WTC11 (cell line): Measurements from ENCODE around the gene CABP2. TPM values are rescaled to one million over a fixed set of nuclear protein-coding genes. Genes with fewer than 3 reads are reported as not detected.

Source experiments
- ATAC-seq: fragments of 200-7000 bp; cut with Tn5 transposase; 2 replicates; pipeline ENCODE4 v1.10.0; 2021; ENCODE audit warnings: mild to moderate bottlenecking, moderate library complexity
- CTCF ChIA-PET: fragments of 300-600 bp; sonication (Branson Sonifier 250); formaldehyde crosslinking; loops from one replicate; lab custom pipeline; 2021; ENCODE audit warnings: antibody characterized with exemption; lab: Charles Lee
- POLR2A ChIA-PET: fragments of 350-600 bp; sonication (Branson Sonifier 250); formaldehyde crosslinking; loops from one replicate; lab custom pipeline; 2021; ENCODE audit warnings: antibody characterized with exemption; lab: Charles Lee
- DNase-seq: peaks from one replicate; pipeline ENCODE4 v3.0.0; 2021; ENCODE audit warnings: low spot score
- H3K27ac Mint-ChIP-seq: 2 replicates; pipeline ENCODE4 v1.8.0; 2021; ENCODE audit warnings: mixed read lengths
- H3K27me3 Mint-ChIP-seq: 2 replicates; pipeline ENCODE4 v1.8.0; 2021; ENCODE audit warnings: low read depth, mild to moderate bottlenecking, moderate library complexity, mixed read lengths
- H3K36me3 Mint-ChIP-seq: 2 replicates; pipeline ENCODE4 v1.8.0; 2021; ENCODE audit warnings: mixed read lengths
- H3K4me1 Mint-ChIP-seq: 2 replicates; pipeline ENCODE4 v1.8.0; 2022; ENCODE audit warnings: mixed read lengths
- H3K4me3 Mint-ChIP-seq: 2 replicates; pipeline ENCODE4 v1.8.0; 2021; ENCODE audit warnings: mild to moderate bottlenecking, moderate library complexity, mixed read lengths
- H3K9me3 Mint-ChIP-seq: 2 replicates; pipeline ENCODE4 v1.8.0; 2021; ENCODE audit warnings: mixed read lengths
- ATF1 ChIP-seq: sonication (generic); formaldehyde crosslinking; IDR thresholded peaks from 2 replicates; pipeline ENCODE4 v1.8.1; 2023; ENCODE audit warnings: mild to moderate bottlenecking, moderate library complexity, missing genetic modification reagents
- CREB1 ChIP-seq: sonication (generic); formaldehyde crosslinking; IDR thresholded peaks from 2 replicates; pipeline ENCODE4 v1.8.0; 2023; ENCODE audit warnings: mild to moderate bottlenecking, missing genetic modification reagents
- EMX1 ChIP-seq: fragments of 250-450 bp; sonication (Bioruptor Pico); IDR thresholded peaks from 2 replicates; pipeline ENCODE4 v1.8.0; 2021; ENCODE audit warnings: mild to moderate bottlenecking
- GTF2I ChIP-seq: fragments of 250-450 bp; sonication (Bioruptor Pico); conservative IDR thresholded peaks from 2 replicates; pipeline ENCODE4 v1.4.0; 2021; ENCODE audit warnings: mild to moderate bottlenecking
- MXD4 ChIP-seq: fragments of 250-450 bp; sonication (Bioruptor Pico); IDR thresholded peaks from 2 replicates; pipeline ENCODE4 v1.8.0; 2021; ENCODE audit warnings: mild to moderate bottlenecking, moderate library complexity, borderline replicate concordance
- MYBL2 ChIP-seq: sonication (generic); formaldehyde crosslinking; IDR thresholded peaks from 2 replicates; pipeline ENCODE4 v1.8.1; 2023; ENCODE audit warnings: mild to moderate bottlenecking, moderate library complexity, missing genetic modification reagents
- NFYB ChIP-seq: sonication (generic); formaldehyde crosslinking; conservative IDR thresholded peaks from 2 replicates; pipeline ENCODE4 v1.8.0; 2022; ENCODE audit warnings: low read depth, missing genetic modification reagents
- OVOL2 ChIP-seq: fragments of 250-450 bp; sonication (Bioruptor Pico); IDR thresholded peaks from 2 replicates; pipeline ENCODE4 v1.9.0; 2021; ENCODE audit warnings: mild to moderate bottlenecking, borderline replicate concordance
- SMAD3 ChIP-seq: sonication (generic); formaldehyde crosslinking; IDR thresholded peaks from 2 replicates; pipeline ENCODE4 v1.8.0; 2022; ENCODE audit warnings: missing genetic modification reagents, mild to moderate bottlenecking, borderline replicate concordance
- TEAD1 ChIP-seq: sonication (generic); formaldehyde crosslinking; IDR thresholded peaks from 2 replicates; pipeline ENCODE4 v1.8.0; 2022; ENCODE audit warnings: mild to moderate bottlenecking, missing genetic modification reagents
- TP53 ChIP-seq: sonication (generic); formaldehyde crosslinking; IDR thresholded peaks from 2 replicates; pipeline ENCODE4 v1.8.1; 2023; ENCODE audit warnings: mild to moderate bottlenecking, missing genetic modification reagents
- ZNF219 ChIP-seq: sonication (generic); formaldehyde crosslinking; IDR thresholded peaks from 2 replicates; pipeline ENCODE4 v1.8.0; 2023; ENCODE audit warnings: missing genetic modification reagents, mild to moderate bottlenecking, borderline replicate concordance
- total RNA-seq: library from RNA; stranded (reverse); gene quantifications from 3 replicates; pipeline ENCODE4 v1.2.3, GENCODE V29; 2021
- TF ChIP-seq, protein P1 (sequence below): sonication (generic); formaldehyde crosslinking; IDR thresholded peaks from 2 replicates; pipeline ENCODE4 v1.8.1; 2023; ENCODE audit warnings: mild to moderate bottlenecking, missing genetic modification reagents, borderline replicate concordance
- TF ChIP-seq, protein P2 (sequence below): sonication (generic); formaldehyde crosslinking; IDR thresholded peaks from 2 replicates; pipeline ENCODE4 v1.8.1; 2023; ENCODE audit warnings: mild to moderate bottlenecking, missing genetic modification reagents, moderate library complexity
- TF ChIP-seq, protein P3 (sequence below): sonication (generic); formaldehyde crosslinking; IDR thresholded peaks from 2 replicates; pipeline ENCODE4 v1.8.0; 2022; ENCODE audit warnings: mild to moderate bottlenecking, missing genetic modification reagents
- TF ChIP-seq, protein P4 (sequence below): sonication (generic); formaldehyde crosslinking; IDR thresholded peaks from 2 replicates; pipeline ENCODE4 v1.8.0; 2022; ENCODE audit warnings: mild to moderate bottlenecking, missing genetic modification reagents
- TF ChIP-seq, protein P5 (sequence below): fragments of 250-450 bp; sonication (Bioruptor Pico); IDR thresholded peaks from 2 replicates; pipeline ENCODE4 v2.1.2; 2022; ENCODE audit warnings: mild to moderate bottlenecking, moderate library complexity
- TF ChIP-seq, protein P6 (sequence below): fragments of 250-450 bp; sonication (Bioruptor Pico); IDR thresholded peaks from 2 replicates; pipeline ENCODE4 v1.9.0; 2021; ENCODE audit warnings: mild to moderate bottlenecking
- TF ChIP-seq, protein P7 (sequence below): sonication (generic); formaldehyde crosslinking; IDR thresholded peaks from 2 replicates; pipeline ENCODE4 v1.8.0; 2022; ENCODE audit warnings: mild to moderate bottlenecking, missing genetic modification reagents

Gene CABP2
- total RNA-seq, 1 experiment from 2014 or later: not detected

DNA sequence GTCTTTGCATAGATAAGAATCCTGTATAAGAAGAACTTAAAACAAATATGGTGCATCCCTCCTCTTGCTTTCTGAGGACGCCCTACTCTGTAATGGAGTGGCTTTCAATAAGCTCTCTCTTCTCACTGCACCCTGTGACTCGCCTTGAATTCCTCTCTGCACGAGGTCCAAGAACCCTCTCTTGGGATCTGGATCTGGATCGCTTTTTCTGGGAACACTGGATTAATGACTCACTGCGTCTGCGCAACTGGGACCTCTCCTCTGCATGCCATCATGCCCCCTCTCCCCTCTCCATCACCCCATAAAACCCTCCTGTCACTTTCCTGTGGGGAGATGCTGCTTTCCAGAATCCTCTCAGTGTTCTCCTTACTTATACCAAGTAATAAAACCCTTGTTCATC is 15.1 kb upstream of the CABP2 start (continued):
- TF ChIP-seq, protein P1, sequence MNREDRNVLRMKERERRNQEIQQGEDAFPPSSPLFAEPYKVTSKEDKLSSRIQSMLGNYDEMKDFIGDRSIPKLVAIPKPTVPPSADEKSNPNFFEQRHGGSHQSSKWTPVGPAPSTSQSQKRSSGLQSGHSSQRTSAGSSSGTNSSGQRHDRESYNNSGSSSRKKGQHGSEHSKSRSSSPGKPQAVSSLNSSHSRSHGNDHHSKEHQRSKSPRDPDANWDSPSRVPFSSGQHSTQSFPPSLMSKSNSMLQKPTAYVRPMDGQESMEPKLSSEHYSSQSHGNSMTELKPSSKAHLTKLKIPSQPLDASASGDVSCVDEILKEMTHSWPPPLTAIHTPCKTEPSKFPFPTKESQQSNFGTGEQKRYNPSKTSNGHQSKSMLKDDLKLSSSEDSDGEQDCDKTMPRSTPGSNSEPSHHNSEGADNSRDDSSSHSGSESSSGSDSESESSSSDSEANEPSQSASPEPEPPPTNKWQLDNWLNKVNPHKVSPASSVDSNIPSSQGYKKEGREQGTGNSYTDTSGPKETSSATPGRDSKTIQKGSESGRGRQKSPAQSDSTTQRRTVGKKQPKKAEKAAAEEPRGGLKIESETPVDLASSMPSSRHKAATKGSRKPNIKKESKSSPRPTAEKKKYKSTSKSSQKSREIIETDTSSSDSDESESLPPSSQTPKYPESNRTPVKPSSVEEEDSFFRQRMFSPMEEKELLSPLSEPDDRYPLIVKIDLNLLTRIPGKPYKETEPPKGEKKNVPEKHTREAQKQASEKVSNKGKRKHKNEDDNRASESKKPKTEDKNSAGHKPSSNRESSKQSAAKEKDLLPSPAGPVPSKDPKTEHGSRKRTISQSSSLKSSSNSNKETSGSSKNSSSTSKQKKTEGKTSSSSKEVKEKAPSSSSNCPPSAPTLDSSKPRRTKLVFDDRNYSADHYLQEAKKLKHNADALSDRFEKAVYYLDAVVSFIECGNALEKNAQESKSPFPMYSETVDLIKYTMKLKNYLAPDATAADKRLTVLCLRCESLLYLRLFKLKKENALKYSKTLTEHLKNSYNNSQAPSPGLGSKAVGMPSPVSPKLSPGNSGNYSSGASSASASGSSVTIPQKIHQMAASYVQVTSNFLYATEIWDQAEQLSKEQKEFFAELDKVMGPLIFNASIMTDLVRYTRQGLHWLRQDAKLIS: no peak

DNA sequence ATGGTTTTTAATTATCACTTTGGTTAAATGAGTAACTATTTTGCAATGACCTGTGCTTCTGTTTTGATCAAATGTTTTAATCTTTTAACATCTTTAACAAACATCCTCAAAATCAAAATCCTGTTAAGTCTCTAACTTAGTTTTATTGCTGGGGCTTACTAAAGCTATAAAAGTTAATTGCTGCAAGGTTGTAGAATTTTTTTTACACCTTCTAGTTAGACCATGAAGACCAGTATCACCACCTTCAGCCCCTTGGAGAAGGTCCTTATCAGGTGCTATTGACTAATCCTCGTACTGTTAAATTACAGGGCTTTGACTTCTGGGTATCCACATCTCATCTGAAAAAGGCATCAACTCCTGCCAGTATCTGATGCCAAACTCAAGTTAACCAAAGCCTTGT is 12.3 kb upstream of the CABP2 start:
- Mint-ChIP-seq H3K27ac (no peak overlapping the region), H3K4me1 (no peaks in the 10 kb centered on the region), H3K9me3 (peaks cover 50% of the 10 kb centered on the region), H3K4me3 (no peak overlapping the region), H3K27me3 (peaks cover 35% of the 10 kb centered on the region), H3K36me3 (peaks cover 23% of the 10 kb centered on the region)
- ATAC-seq (no peak), DNase-seq (no peak)
- TF ChIP-seq TEAD1 (CRISPR knock-in tag): no peak
- TF ChIP-seq, protein P2, sequence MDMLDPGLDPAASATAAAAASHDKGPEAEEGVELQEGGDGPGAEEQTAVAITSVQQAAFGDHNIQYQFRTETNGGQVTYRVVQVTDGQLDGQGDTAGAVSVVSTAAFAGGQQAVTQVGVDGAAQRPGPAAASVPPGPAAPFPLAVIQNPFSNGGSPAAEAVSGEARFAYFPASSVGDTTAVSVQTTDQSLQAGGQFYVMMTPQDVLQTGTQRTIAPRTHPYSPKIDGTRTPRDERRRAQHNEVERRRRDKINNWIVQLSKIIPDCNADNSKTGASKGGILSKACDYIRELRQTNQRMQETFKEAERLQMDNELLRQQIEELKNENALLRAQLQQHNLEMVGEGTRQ (CRISPR knock-in tag): no peak
- TF ChIP-seq, protein P3, sequence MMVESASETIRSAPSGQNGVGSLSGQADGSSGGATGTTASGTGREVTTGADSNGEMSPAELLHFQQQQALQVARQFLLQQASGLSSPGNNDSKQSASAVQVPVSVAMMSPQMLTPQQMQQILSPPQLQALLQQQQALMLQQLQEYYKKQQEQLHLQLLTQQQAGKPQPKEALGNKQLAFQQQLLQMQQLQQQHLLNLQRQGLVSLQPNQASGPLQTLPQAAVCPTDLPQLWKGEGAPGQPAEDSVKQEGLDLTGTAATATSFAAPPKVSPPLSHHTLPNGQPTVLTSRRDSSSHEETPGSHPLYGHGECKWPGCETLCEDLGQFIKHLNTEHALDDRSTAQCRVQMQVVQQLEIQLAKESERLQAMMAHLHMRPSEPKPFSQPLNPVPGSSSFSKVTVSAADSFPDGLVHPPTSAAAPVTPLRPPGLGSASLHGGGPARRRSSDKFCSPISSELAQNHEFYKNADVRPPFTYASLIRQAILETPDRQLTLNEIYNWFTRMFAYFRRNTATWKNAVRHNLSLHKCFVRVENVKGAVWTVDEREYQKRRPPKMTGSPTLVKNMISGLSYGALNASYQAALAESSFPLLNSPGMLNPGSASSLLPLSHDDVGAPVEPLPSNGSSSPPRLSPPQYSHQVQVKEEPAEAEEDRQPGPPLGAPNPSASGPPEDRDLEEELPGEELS (CRISPR knock-in tag): no peak
- TF ChIP-seq, protein P1: no peak
- TF ChIP-seq GTF2I (CRISPR knock-in tag): no peak
- TF ChIP-seq ZNF219 (CRISPR knock-in tag): no peak
- TF ChIP-seq SMAD3: no peak
- TF ChIP-seq, protein P4, sequence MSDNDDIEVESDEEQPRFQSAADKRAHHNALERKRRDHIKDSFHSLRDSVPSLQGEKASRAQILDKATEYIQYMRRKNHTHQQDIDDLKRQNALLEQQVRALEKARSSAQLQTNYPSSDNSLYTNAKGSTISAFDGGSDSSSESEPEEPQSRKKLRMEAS: no peak
- TF ChIP-seq MXD4 (CRISPR knock-in tag): no peak
- no peak for TF ChIP-seq CREB1 (CRISPR knock-in tag)
- no peak for TF ChIP-seq NFYB
- CTCF ChIA-PET: no interaction called here
- POLR2A ChIA-PET: no interaction called here

DNA sequence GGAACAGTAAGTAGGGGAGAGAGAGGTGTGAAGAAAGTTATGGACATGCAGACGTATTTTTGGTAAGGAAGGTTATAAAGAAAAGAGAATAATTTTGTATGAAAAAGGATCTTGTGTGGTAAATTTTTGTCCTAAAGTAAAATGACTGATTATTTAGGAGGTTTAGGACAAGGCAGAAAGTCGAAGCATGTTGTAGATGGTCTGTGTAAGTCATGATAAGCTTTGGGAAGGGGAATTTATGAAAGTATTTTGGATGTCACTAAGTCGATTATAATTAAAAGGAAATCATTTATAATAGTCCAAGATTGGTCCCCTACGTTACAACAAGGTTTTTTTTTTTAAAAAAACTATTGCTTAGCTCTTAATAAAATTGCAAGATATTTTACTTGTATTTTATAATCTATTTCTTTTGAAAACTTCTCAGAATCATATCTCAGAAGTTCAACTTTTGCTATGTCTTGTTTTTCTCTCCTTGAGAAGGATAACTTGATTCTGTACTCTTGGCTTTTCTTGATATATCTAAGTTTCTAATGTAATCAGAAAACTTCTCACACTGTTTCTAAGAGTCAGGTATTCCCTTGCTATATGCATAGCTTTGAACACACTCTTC is 10.9 kb upstream of the CABP2 start:
- ATAC-seq (no peak), DNase-seq (no peak)
- peaks cover 50% of the 10 kb centered on the region for H3K9me3 Mint-ChIP-seq
- POLR2A ChIA-PET: interaction anchor here (0.7 kb wide), 1 partner anchor 14 kb away, joined by 8 read pairs; no protein-coding TSS in a partner anchor
- H3K36me3 Mint-ChIP-seq: peaks cover 21% of the 10 kb centered on the region
- CTCF ChIA-PET: interaction anchor here (0.5 kb wide), 1 partner anchor 1068 kb away, joined by 4 read pairs; the partner anchor contains the start of gene PELI3
- H3K27me3 Mint-ChIP-seq: peaks cover 35% of the 10 kb centered on the region
- H3K27ac Mint-ChIP-seq: no peak overlapping the region
- no peaks in the 10 kb centered on the region for H3K4me1 Mint-ChIP-seq
- no peak overlapping the region for H3K4me3 Mint-ChIP-seq
- TF ChIP-seq GTF2I (CRISPR knock-in tag) (no peak), TP53 (CRISPR knock-in tag) (no peak), ATF1 (CRISPR knock-in tag) (no peak), EMX1 (CRISPR knock-in tag) (no peak), MYBL2 (no peak), OVOL2 (CRISPR knock-in tag) (no peak)
- TF ChIP-seq, protein P5, sequence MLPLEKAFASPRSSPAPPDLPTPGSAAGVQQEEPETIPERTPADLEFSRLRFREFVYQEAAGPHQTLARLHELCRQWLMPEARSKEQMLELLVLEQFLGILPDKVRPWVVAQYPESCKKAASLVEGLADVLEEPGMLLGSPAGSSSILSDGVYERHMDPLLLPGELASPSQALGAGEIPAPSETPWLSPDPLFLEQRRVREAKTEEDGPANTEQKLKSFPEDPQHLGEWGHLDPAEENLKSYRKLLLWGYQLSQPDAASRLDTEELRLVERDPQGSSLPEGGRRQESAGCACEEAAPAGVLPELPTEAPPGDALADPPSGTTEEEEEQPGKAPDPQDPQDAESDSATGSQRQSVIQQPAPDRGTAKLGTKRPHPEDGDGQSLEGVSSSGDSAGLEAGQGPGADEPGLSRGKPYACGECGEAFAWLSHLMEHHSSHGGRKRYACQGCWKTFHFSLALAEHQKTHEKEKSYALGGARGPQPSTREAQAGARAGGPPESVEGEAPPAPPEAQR (CRISPR knock-in tag): no peak
- TF ChIP-seq, protein P6, sequence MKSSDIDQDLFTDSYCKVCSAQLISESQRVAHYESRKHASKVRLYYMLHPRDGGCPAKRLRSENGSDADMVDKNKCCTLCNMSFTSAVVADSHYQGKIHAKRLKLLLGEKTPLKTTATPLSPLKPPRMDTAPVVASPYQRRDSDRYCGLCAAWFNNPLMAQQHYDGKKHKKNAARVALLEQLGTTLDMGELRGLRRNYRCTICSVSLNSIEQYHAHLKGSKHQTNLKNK (CRISPR knock-in tag): no peak
- TF ChIP-seq, protein P7, sequence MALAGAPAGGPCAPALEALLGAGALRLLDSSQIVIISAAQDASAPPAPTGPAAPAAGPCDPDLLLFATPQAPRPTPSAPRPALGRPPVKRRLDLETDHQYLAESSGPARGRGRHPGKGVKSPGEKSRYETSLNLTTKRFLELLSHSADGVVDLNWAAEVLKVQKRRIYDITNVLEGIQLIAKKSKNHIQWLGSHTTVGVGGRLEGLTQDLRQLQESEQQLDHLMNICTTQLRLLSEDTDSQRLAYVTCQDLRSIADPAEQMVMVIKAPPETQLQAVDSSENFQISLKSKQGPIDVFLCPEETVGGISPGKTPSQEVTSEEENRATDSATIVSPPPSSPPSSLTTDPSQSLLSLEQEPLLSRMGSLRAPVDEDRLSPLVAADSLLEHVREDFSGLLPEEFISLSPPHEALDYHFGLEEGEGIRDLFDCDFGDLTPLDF (CRISPR knock-in tag): no peak
